Mucosa of descending colon (tissue), 3 donors: ENCODE data around the gene TEKT2. TPM values are rescaled to one million over a fixed set of nuclear protein-coding genes. Genes with fewer than 3 reads are reported as not detected.

Experiments used
- ATAC-seq: fragments of 200-7000 bp; cut with Tn5 transposase; one replicate; pipeline ENCODE4 v1.9.1; 2020; ENCODE audit warnings: mild to moderate bottlenecking, moderate library complexity
- DNase-seq, 3 donors: peaks; one replicate each; pipeline ENCODE4 v3.0.0-alpha.2; 2020
- H3K36me3 ChIP-seq: fragments of 200-600 bp; one replicate; pipeline ENCODE4 v1.8.0; 2021; ENCODE audit warnings: low read depth, mild to moderate bottlenecking
- H3K4me1 ChIP-seq: fragments of 200-600 bp; one replicate; pipeline ENCODE4 v1.8.0; 2021; ENCODE audit warnings: low read depth, mild to moderate bottlenecking
- H3K4me3 ChIP-seq: fragments of 200-600 bp; one replicate; pipeline ENCODE4 v1.8.0; 2021; ENCODE audit warnings: mild to moderate bottlenecking
- H3K9me3 ChIP-seq: fragments of 200-600 bp; one replicate; pipeline ENCODE4 v1.8.0; 2021; ENCODE audit warnings: mild to moderate bottlenecking
- CTCF ChIP-seq: fragments of 200-600 bp; IDR thresholded peaks from one replicate; pipeline ENCODE4 v1.8.0; 2022; ENCODE audit warnings: antibody characterized with exemption, mild to moderate bottlenecking
- intact Hi-C, 2 donors: fragments of 100-400 bp; cut with DNase I in 1 of 2; cut with micrococcal nuclease in 1 of 2; formaldehyde crosslinking; loops; one replicate each; pipeline versions ENCODE4 v1.11.0 to v1.11.1; 2022; cut with DNase I, micrococcal nuclease
- long read RNA-seq, 2 donors: library from polyadenylated mRNA; unstranded; transcript quantifications; one replicate each; pipeline ENCODE4 v2.0.0, GENCODE V29; 2019 to 2021
- total RNA-seq, 3 donors: library from RNA; stranded (reverse); fragmentation: NEBNext Ultra II Directional in 2 of 3; extraction: Animal tissue kit (Norgen Biotek cat#: 25700) in 2 of 3; gene quantifications; one replicate each; pipeline versions ENCODE4 v1.2.1 to v1.2.4, GENCODE V29; 2021 to 2023
- donor health status: DM: no; HTN: no; CAD: no; lungs with moderate emphysema.
- donor health status: DM: no; HTN: no; CAD: no.
- donor health status: DM: no; HTN: yes; CAD: no.

The TEKT2 gene, protein sequence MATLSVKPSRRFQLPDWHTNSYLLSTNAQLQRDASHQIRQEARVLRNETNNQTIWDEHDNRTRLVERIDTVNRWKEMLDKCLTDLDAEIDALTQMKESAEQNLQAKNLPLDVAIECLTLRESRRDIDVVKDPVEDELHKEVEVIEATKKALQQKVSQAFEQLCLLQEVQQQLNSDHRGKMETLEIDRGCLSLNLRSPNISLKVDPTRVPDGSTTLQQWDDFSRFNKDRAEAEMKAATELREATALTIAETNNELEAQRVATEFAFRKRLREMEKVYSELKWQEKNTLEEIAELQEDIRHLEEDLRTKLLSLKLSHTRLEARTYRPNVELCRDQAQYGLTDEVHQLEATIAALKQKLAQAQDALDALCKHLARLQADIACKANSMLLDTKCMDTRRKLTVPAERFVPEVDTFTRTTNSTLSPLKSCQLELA
- total RNA-seq, result under 1 TPM in 2 of 3 donors, not detected in 1; 0.19 to 0.32 TPM
- long read RNA-seq, donor 1, result 0 reads
- long read RNA-seq, donor 2, result 0 reads

DNA sequence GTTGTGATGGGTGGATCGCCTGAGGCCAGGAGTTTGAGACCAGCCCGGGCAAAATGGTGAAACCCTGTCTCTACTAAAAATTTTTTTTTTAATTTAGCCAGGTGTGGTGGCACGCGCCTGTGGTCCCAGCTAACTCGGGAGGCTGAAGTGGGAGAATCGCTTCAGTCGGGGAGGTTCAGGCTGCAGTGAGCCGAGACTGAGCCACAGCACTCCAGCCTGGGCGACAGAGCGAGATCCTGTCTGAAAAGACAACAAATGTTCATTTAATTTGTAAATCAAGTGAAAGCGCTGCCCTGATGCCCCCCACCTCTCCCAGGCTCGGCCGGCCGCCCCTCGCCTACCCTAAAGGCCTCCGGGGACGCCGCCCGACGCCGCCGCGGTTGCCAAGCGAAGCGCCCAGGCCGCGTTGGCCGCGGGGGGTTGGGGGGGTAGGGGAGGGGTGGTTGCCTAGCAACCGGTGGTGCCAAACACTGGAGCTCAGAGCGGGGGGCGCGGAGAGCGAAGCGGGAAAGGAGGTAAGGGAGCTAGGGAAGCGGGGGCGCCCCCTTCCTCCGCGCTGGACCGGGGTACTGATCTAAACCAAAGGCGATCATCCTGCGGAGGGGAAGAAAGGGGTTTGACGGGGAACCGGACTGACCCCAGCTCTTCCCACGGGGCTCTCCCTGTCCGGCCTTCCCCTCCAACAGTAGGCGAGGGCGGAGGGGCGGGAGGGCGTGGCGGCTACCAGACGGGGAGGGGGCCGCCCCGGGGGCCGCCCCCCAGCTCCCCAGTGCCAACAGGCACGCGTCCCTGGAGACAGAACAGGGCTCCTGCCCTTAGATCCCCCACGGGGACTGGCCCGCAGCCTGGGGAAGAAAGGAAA lies at the start of gene TEKT2:
TSS of gene TEKT2 (plus strand) at position 460 of the 862 bp plus-strand sequence. CDS start 828 bp downstream, outside the sequence.
- Histone ChIP-seq H3K4me1 (no peaks in the 10 kb centered on the region), H3K36me3 (no peaks in the 10 kb centered on the region), H3K9me3 (no peaks in the 10 kb centered on the region), H3K4me3 (no peak within 1 kb of the TSS)
- TF ChIP-seq CTCF, result no peak
- DNase-seq, result no peak
- intact Hi-C loops, result no loop called here
- ATAC-seq, result no peak

DNA sequence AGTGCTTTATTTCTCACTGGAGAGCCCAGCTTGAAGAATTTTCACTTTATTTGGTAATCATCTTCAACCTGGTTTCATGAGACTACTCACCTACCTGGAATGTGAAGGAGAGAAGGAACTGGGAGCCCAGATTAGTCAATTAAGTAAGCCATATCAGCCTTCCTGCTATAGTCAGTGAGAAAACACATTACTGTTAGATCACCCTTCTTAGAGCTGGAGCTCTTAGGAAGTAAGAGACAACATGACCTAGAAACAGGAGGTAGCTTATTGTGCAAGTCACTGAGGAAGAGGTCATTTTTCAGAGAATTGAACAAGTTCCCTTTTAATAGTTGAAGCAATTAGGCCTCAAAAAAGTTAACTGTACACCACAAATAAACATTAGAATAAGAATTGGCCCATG lies 49.2 kb upstream of the TEKT2 start:
- H3K4me3 ChIP-seq, result no peak overlapping the region
- intact Hi-C loops, result no loop called here
- H3K36me3 ChIP-seq, result no peaks in the 10 kb centered on the region
- no peaks in the 10 kb centered on the region for H3K4me1 ChIP-seq
- ATAC-seq (peak; percentile 30), DNase-seq (no peak)
- H3K9me3 ChIP-seq, result no peaks in the 10 kb centered on the region
- TF ChIP-seq CTCF, result no peak

- no peak for ATAC-seq
- Histone ChIP-seq H3K4me1 (no peaks in the 10 kb centered on the region), H3K9me3 (no peaks in the 10 kb centered on the region), H3K4me3 (no peak overlapping the region), H3K36me3 (no peaks in the 10 kb centered on the region)
- DNase-seq, result no peak
- intact Hi-C loops, result no loop called here
- no peak for TF ChIP-seq CTCF
Measured at GRCh38 chr1:36035154-36035553, 48.7 kb upstream of the TEKT2 start.

DNA sequence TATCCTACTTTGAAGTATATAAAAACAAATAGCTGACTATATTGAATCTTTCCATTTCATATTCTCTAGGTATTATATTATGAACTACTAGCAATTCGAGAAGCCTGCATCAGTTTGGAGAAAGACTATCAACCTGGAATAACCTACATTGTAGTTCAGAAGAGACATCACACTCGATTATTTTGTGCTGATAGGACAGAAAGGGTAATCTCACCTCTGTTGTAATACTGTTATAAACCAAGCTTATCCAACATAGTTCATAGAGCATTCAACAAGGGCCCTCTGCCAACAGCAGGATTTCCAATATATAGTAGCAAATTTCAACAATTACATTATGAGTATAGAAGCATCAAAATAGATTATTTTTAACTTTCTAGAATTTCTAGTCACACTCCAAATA lies 43.7 kb upstream of the TEKT2 start:
- Histone ChIP-seq H3K4me3 (no peak overlapping the region), H3K36me3 (no peaks in the 10 kb centered on the region), H3K9me3 (no peaks in the 10 kb centered on the region), H3K4me1 (no peaks in the 10 kb centered on the region)
- intact Hi-C loops, result no loop called here
- ATAC-seq, result no peak
- DNase-seq, result no peak
- no peak for TF ChIP-seq CTCF

GRCh38 chr1:36051821-36052220 lies 32.1 kb upstream of the TEKT2 start:
- ATAC-seq, result no peak
- TF ChIP-seq CTCF, result no peak
- Histone ChIP-seq H3K4me3 (no peak overlapping the region), H3K36me3 (peaks cover 4% of the 10 kb centered on the region), H3K9me3 (no peaks in the 10 kb centered on the region), H3K4me1 (no peaks in the 10 kb centered on the region)
- intact Hi-C loops, result no loop called here
- no peak for DNase-seq
